ENCODE data around the gene LRRC27.

Gene LRRC27

GRCh38 chr10:132381741-132382140 lies 49.7 kb downstream of the LRRC27 start:
- ChIA-PET CTCF (interaction anchor here (0.6 to 1.7 kb wide), 6 partner anchors 10 to 73 kb away, joined by 3 to 6 read pairs (median 4); no protein-coding TSS in a partner anchor), POLR2A (no interaction called here)

GRCh38 chr10:132382231-132382922 lies 50.4 kb downstream of the LRRC27 start:
- no peak for DNase-seq
- Histone ChIP-seq H3K4me1 (ENCODE audit: control extremely low read depth in 1 of 4, control insufficient read depth in 4 of 4, insufficient read depth in 4 of 4, low read length in 3 of 4) (peaks cover 0 to 58% (median 49%) of the 10 kb centered on the region in 4 experiments), H3K27ac (ENCODE audit: insufficient read depth in 1 of 2, low read depth in 1 of 2, low read length in 2 of 2, poor library complexity in 1 of 2, severe bottlenecking in 2 of 2) (no peak overlapping the region), H3K36me3 (ENCODE audit: control insufficient read depth in 4 of 4, insufficient read depth in 4 of 4, low read length in 3 of 4) (no peaks in the 10 kb centered on the region), H3K4me3 (ENCODE audit: control insufficient read depth in 1 of 7, extremely low read depth in 1 of 7, insufficient read depth in 4 of 7, low read depth in 2 of 7, low read length in 6 of 7) (no peak overlapping the region), H3K9me3 (ENCODE audit: control extremely low read depth in 1 of 5, control insufficient read depth in 4 of 5, insufficient read depth in 2 of 5, low read depth in 1 of 5, low read length in 4 of 5) (peaks cover 0 to 2% (median 0%) of the 10 kb centered on the region in 5 experiments), H3K27me3 (replicated peaks in 2 of 5; ENCODE audit: control insufficient read depth in 4 of 5, insufficient read depth in 5 of 5, low read length in 4 of 5) (no peaks in the 10 kb centered on the region)
- CTCF ChIA-PET = interaction anchor here (0.6 to 1.6 kb wide), 8 partner anchors 9 to 72 kb away, joined by 3 to 5 read pairs (median 4); no protein-coding TSS in a partner anchor
- WGBS (ENCODE audit: insufficient coverage) = 94% methylated on average over 14 of the region's 16 CpGs
- POLR2A ChIA-PET = no interaction called here

More at GRCh38 chr10:132381741-132382140, 49.7 kb downstream of the LRRC27 start:
- Histone ChIP-seq H3K9me3 (ENCODE audit: control extremely low read depth in 1 of 5, control insufficient read depth in 4 of 5, insufficient read depth in 2 of 5, low read depth in 1 of 5, low read length in 4 of 5) (peaks cover 0 to 2% (median 0%) of the 10 kb centered on the region in 5 experiments), H3K27me3 (replicated peaks in 2 of 5; ENCODE audit: control insufficient read depth in 4 of 5, insufficient read depth in 5 of 5, low read length in 4 of 5) (no peaks in the 10 kb centered on the region), H3K4me3 (ENCODE audit: control insufficient read depth in 1 of 7, extremely low read depth in 1 of 7, insufficient read depth in 4 of 7, low read depth in 2 of 7, low read length in 6 of 7) (no peak overlapping the region), H3K27ac (ENCODE audit: insufficient read depth in 1 of 2, low read depth in 1 of 2, low read length in 2 of 2, poor library complexity in 1 of 2, severe bottlenecking in 2 of 2) (no peak overlapping the region), H3K36me3 (ENCODE audit: control insufficient read depth in 4 of 4, insufficient read depth in 4 of 4, low read length in 3 of 4) (no peaks in the 10 kb centered on the region), H3K4me1 (ENCODE audit: control extremely low read depth in 1 of 4, control insufficient read depth in 4 of 4, insufficient read depth in 4 of 4, low read length in 3 of 4) (peaks cover 0 to 52% (median 42%) of the 10 kb centered on the region in 4 experiments)
- 36% methylated on average over 2 of the region's 2 CpGs for WGBS (ENCODE audit: insufficient coverage)
- DNase-seq = no peak

- no peaks in the 10 kb centered on the region for H3K36me3 ChIP-seq (ENCODE audit: control insufficient read depth in 4 of 4, insufficient read depth in 4 of 4, low read length in 3 of 4)
- H3K27ac ChIP-seq (ENCODE audit: insufficient read depth in 1 of 2, low read depth in 1 of 2, low read length in 2 of 2, poor library complexity in 1 of 2, severe bottlenecking in 2 of 2) = no peak overlapping the region
- 98% methylated on average over 3 of the region's 8 CpGs for WGBS (ENCODE audit: insufficient coverage)
- H3K27me3 ChIP-seq (replicated peaks in 2 of 5; ENCODE audit: control insufficient read depth in 4 of 5, insufficient read depth in 5 of 5, low read length in 4 of 5) = no peaks in the 10 kb centered on the region
- no peak for DNase-seq
- peaks cover 2 to 63% (median 54%) of the 10 kb centered on the region in 4 experiments for H3K4me1 ChIP-seq (ENCODE audit: control extremely low read depth in 1 of 4, control insufficient read depth in 4 of 4, insufficient read depth in 4 of 4, low read length in 3 of 4)
- no peak overlapping the region for H3K4me3 ChIP-seq (ENCODE audit: control insufficient read depth in 1 of 7, extremely low read depth in 1 of 7, insufficient read depth in 4 of 7, low read depth in 2 of 7, low read length in 6 of 7)
- CTCF ChIA-PET = interaction anchor here (0.8 to 1.2 kb wide), 5 partner anchors 10 to 69 kb away, joined by 3 to 5 read pairs (median 3); partner anchors contain the start of gene PWWP2B
- POLR2A ChIA-PET = no interaction called here
- H3K9me3 ChIP-seq (ENCODE audit: control extremely low read depth in 1 of 5, control insufficient read depth in 4 of 5, insufficient read depth in 2 of 5, low read depth in 1 of 5, low read length in 4 of 5) = peaks cover 0 to 2% (median 0%) of the 10 kb centered on the region in 5 experiments
Observed at GRCh38 chr10:132383101-132383500, 51.1 kb downstream of the LRRC27 start.

GRCh38 chr10:132383751-132384196 lies 51.8 kb downstream of the LRRC27 start:
- H3K9me3 ChIP-seq (ENCODE audit: control extremely low read depth in 1 of 5, control insufficient read depth in 4 of 5, insufficient read depth in 2 of 5, low read depth in 1 of 5, low read length in 4 of 5) = peaks cover 0 to 2% (median 0%) of the 10 kb centered on the region in 5 experiments
- no peaks in the 10 kb centered on the region for H3K27me3 ChIP-seq (replicated peaks in 2 of 5; ENCODE audit: control insufficient read depth in 4 of 5, insufficient read depth in 5 of 5, low read length in 4 of 5)
- no peak overlapping the region for H3K4me3 ChIP-seq (ENCODE audit: control insufficient read depth in 1 of 7, extremely low read depth in 1 of 7, insufficient read depth in 4 of 7, low read depth in 2 of 7, low read length in 6 of 7)
- H3K27ac ChIP-seq (ENCODE audit: insufficient read depth in 1 of 2, low read depth in 1 of 2, low read length in 2 of 2, poor library complexity in 1 of 2, severe bottlenecking in 2 of 2) = no peak overlapping the region
- H3K36me3 ChIP-seq (ENCODE audit: control insufficient read depth in 4 of 4, insufficient read depth in 4 of 4, low read length in 3 of 4) = no peaks in the 10 kb centered on the region
- 65% methylated on average over 12 of the region's 13 CpGs for WGBS (ENCODE audit: insufficient coverage)
- DNase-seq = no peak
- peaks cover 2 to 64% (median 55%) of the 10 kb centered on the region in 4 experiments for H3K4me1 ChIP-seq (ENCODE audit: control extremely low read depth in 1 of 4, control insufficient read depth in 4 of 4, insufficient read depth in 4 of 4, low read length in 3 of 4)
- CTCF ChIA-PET = interaction anchor here (0.9 to 1.5 kb wide), 4 partner anchors 10 to 60 kb away, joined by 3 to 5 read pairs (median 4); partner anchors contain the start of gene PWWP2B
- POLR2A ChIA-PET = no interaction called here

GRCh38 chr10:132384618-132385388 lies 52.8 kb downstream of the LRRC27 start:
- H3K27ac ChIP-seq (ENCODE audit: insufficient read depth in 1 of 2, low read depth in 1 of 2, low read length in 2 of 2, poor library complexity in 1 of 2, severe bottlenecking in 2 of 2) = peak overlapping the region in 1 of 2 experiments; percentile 23
- H3K4me1 ChIP-seq (ENCODE audit: control extremely low read depth in 1 of 4, control insufficient read depth in 4 of 4, insufficient read depth in 4 of 4, low read length in 3 of 4) = peaks cover 2 to 74% (median 65%) of the 10 kb centered on the region in 4 experiments
- POLR2A ChIA-PET = no interaction called here
- peak overlapping the region in 2 of 7 experiments; percentile 5 to 10 for H3K4me3 ChIP-seq (ENCODE audit: control insufficient read depth in 1 of 7, extremely low read depth in 1 of 7, insufficient read depth in 4 of 7, low read depth in 2 of 7, low read length in 6 of 7)
- peaks cover 0 to 2% (median 0%) of the 10 kb centered on the region in 5 experiments for H3K9me3 ChIP-seq (ENCODE audit: control extremely low read depth in 1 of 5, control insufficient read depth in 4 of 5, insufficient read depth in 2 of 5, low read depth in 1 of 5, low read length in 4 of 5)
- no peaks in the 10 kb centered on the region for H3K27me3 ChIP-seq (replicated peaks in 2 of 5; ENCODE audit: control insufficient read depth in 4 of 5, insufficient read depth in 5 of 5, low read length in 4 of 5)
- WGBS (ENCODE audit: insufficient coverage) = 79% methylated on average over 16 of the region's 20 CpGs
- H3K36me3 ChIP-seq (ENCODE audit: control insufficient read depth in 4 of 4, insufficient read depth in 4 of 4, low read length in 3 of 4) = no peaks in the 10 kb centered on the region
- no peak for DNase-seq
- CTCF ChIA-PET = interaction anchor here (0.9 to 1.7 kb wide), 5 partner anchors 12 to 68 kb away, joined by 3 to 6 read pairs (median 3); no protein-coding TSS in a partner anchor

GRCh38 chr10:132385389-132385667 lies 53.3 kb downstream of the LRRC27 start:
- peaks cover 2 to 79% (median 69%) of the 10 kb centered on the region in 4 experiments for H3K4me1 ChIP-seq (ENCODE audit: control extremely low read depth in 1 of 4, control insufficient read depth in 4 of 4, insufficient read depth in 4 of 4, low read length in 3 of 4)
- H3K27me3 ChIP-seq (replicated peaks in 2 of 5; ENCODE audit: control insufficient read depth in 4 of 5, insufficient read depth in 5 of 5, low read length in 4 of 5) = no peaks in the 10 kb centered on the region
- ChIA-PET CTCF (interaction anchor here (1.0 to 1.7 kb wide), 6 partner anchors 24 to 164 kb away, joined by 3 to 6 read pairs (median 3); no protein-coding TSS in a partner anchor), POLR2A (no interaction called here)
- peak overlapping the region in 1 of 2 experiments; percentile 23 for H3K27ac ChIP-seq (ENCODE audit: insufficient read depth in 1 of 2, low read depth in 1 of 2, low read length in 2 of 2, poor library complexity in 1 of 2, severe bottlenecking in 2 of 2)
- peak overlapping the region in 1 of 7 experiments; percentile 10 for H3K4me3 ChIP-seq (ENCODE audit: control insufficient read depth in 1 of 7, extremely low read depth in 1 of 7, insufficient read depth in 4 of 7, low read depth in 2 of 7, low read length in 6 of 7)
- 22% methylated on average over 5 of the region's 5 CpGs for WGBS (ENCODE audit: insufficient coverage)
- no peaks in the 10 kb centered on the region for H3K36me3 ChIP-seq (ENCODE audit: control insufficient read depth in 4 of 4, insufficient read depth in 4 of 4, low read length in 3 of 4)
- peak in 2 of 3 donors; percentile 34 to 52 for DNase-seq
- H3K9me3 ChIP-seq (ENCODE audit: control extremely low read depth in 1 of 5, control insufficient read depth in 4 of 5, insufficient read depth in 2 of 5, low read depth in 1 of 5, low read length in 4 of 5) = peaks cover 0 to 2% (median 0%) of the 10 kb centered on the region in 5 experiments
